Inferior parietal cortex (tissue), 1 donor: ENCODE measurements around the gene TMCC2.
"Not testable (repeated sequence)": the region's sequence is repeated elsewhere in the genome, so short reads cannot be mapped to it uniquely, and the experiment has no call there.

Experiments used
- DNase-seq: peaks from one replicate; pipeline ENCODE4 v3.0.0-alpha.2; 2016; ENCODE audit errors: extremely low spot score

TMCC2 gene

DNA sequence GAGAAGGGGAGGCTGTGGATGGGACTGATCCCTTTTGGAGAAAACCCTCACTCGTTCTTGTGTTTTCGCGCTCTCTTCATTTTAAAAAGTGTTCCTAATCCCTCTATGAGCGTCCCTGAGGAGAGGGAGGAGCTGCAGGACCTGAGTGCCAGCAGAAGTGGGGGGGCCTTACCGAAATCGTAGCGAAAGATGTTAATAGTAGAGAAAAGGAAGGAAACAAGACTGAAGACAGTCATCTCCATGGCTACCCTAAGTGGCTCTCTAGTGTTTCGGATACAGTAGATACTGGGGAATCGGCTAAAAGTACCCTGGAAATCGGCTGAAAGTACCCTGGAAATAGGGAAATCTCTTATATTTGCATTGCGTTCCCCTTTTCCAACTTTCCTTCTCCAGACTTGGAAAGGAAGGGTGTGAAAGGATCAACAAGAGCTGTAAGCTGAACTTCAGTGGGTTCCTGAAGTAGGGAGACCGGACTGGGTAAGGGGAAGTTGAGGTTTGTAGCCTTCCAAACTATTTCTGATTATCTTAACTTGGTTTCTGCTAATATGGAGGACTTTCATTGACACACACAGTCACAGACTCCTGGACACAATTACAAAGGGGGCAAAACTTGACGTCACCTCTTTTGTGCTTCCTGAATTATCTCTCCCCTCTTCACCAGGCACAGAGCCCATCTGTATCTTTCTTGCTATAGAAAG, 15.8 kb upstream of the TMCC2 start:
- DNase-seq, result no peak

- no peak for DNase-seq
Measured at GRCh38 chr1:205214756-205215155, 13.0 kb upstream of the TMCC2 start.

- no peak for DNase-seq
Measured at GRCh38 chr1:205216588-205216987, 11.2 kb upstream of the TMCC2 start.

DNA sequence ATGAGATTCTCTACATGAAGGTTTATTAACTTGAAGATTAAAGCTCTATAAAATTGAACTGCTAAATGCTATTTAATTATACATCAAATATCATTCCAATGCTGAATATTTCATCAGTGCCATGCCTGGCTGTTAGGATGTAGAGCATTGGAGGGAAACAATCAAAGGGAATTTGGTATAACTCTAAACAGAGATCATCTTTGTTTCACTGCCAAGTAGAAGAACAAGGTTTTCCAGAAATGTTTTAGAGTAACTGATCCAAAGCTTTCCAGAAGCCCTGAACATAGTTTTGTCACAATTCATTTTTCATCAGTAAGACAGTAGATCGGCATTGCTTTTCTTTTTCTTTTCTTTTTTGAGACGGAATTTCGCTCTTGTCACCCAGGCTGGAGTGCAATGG, 10.3 kb upstream of the TMCC2 start:
- DNase-seq, result no peak

GRCh38 chr1:205220421-205220820, 7.3 kb upstream of the TMCC2 start:
- DNase-seq, result no peak

DNA sequence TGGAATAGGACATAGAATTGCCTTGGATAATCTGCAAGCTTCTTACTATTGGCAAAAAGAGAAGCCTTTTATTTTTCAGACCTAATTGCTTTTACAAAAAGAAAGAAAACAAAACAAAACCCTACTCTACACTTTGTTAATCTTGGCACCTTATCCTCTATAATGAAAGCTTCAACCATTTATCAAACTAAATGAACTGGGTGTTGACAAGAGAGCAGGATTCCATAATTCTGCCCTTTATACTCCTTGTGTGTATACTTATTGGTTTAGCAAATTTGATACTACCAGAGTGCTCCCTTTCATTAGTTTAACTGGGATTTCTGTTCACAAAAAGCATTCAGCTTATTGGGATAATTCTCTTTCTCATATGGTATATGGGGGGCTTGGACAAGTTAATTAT, 3.0 kb upstream of the TMCC2 start:
- DNase-seq, result no peak

- DNase-seq, result peak; percentile 5
Measured at GRCh38 chr1:205225901-205226765, 1.6 kb upstream of the TMCC2 start.

DNA sequence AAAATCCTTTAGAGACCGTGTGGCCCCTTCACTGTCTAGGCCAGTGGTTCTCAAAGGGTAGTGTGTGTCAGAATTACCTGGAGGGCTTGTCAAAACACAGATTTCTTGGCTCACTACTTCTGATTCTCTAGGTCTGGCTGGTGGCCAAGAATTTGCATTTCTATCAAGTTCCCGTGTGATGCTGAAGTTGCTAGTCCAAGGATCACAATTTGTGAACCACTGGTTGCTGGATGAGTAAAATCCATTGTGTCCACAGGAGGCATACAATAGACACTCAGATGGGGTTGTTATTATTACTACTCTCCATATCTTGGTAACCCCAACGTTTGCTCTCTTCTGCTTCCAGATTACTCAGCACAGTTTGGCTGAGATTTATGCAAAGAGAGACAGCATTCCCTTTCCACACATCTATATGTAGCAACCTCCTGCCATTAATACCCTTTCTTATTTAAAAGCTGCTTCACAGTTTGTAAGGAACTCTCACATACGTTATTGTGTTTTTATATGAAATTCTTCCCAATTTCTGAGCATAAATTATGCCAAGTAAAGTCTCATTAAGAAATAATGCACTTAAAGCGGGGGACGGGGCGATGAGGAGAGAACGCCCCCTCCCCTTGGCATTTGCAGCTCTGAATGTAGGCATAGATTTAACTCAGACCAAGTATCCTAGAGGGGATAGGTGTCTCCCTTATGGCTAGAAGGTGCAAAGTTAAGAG, 720 bp upstream of the TMCC2 start:
- peak; percentile 61 for DNase-seq

GRCh38 chr1:205228093-205228521, 361 bp downstream of the TMCC2 start:
- no peak for DNase-seq

GRCh38 chr1:205229399-205229871, 1.7 kb downstream of the TMCC2 start:
- peak; percentile 75 for DNase-seq

DNA sequence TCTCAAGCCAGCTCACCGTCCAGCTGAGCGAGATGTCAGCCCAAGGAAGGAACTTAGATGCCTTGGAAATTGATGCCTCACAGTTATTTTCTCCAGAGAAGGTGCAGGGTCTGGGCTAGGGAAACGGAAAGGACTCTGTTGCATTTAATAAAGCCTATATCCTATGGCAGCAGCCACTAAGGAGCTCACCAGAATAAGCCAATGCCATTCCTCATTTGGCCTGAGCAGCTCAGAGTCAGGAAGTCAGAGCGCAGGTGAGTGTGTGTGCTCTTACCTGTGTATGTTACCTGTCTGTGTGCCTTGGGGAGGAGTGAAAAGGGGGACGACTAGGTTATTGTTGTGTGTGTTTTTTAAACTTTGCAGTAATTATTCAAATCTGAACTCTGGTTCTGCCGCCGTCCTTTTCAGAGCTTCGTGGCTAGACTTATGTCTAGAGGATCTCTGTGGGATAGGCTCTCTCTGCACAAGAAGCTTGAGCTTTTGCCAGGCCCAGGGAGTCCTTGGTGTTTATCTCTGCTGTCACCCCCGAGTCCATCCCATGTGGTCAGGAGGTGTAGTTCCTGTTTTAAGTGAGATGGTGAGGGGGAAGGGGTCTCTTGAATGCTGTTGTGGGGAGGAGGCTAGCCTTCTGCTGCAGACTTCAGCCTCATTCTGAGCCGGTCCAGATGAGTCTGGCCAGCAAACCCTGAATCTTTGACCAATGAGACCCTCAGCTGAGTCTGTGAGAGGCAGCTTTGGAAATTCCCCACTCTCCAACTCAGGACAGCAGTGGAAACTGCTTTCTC, 2.4 kb downstream of the TMCC2 start:
- DNase-seq, result peak; percentile 70

- peak; percentile 40 for DNase-seq
Measured at GRCh38 chr1:205230982-205231381, 3.2 kb downstream of the TMCC2 start.

GRCh38 chr1:205232127-205232820, 4.5 kb downstream of the TMCC2 start:
- peak; percentile 11 for DNase-seq

GRCh38 chr1:205232945-205233397, 5.2 kb downstream of the TMCC2 start:
- DNase-seq, result no peak

DNA sequence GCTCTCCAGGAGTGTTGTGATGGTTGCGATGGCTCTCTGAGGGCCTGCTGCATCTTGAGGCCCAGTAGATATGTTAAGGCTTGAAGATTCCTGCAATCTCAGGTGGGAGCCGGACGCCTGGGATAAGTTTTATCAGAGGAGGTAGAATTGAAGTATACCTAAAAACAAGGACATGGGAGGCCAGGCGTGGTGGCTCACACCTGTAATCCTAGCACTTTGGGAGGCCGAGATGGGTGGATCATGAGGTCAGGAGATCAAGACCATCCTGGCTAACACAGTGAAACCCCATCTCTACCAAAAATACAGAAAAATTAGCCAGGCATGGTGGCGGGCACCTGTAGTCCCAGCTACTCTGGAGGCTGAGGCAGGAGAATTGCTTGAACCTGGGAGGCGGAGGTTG, 6.2 kb downstream of the TMCC2 start:
- not testable (repeated sequence) for DNase-seq

DNA sequence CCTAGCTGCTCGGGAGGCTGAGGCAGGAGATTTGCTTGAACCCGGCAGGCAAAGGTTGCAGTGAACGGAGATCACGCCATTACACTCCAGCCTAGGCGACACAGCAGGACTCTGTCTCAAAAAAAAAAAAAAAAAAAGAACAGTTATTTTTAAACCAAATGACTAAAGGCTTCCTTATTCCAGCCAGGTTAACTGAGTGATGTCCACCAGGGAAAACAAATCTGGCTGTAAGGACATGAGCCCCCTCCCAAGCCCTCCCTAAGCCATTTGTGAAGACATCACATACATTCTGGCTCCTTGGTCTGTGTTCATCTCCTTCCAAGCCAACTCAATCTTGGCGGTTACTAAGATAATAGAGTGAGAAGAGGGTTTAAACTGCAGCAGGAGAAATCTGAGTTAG, 8.2 kb downstream of the TMCC2 start:
- peak; percentile 21 for DNase-seq

DNA sequence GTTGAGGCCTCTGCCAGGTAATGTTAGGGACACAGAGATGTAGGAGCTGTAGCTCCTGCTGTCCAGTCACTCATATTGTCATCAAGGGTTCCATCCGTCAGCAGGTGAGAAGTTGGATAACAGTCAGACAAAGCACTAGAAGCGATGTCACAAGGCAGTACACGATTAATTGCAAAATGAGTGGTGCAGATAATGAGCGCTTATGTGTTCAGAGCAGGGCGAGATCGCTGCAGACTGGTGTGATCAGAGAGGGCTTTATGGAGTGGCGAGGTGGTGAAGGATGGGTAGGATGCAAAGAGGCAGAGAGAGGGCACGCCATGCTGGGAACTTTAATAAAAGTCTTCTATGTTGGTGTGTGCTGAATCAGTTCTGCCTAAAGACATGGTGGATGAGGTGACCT, 8.8 kb downstream of the TMCC2 start:
- peak; percentile 31 for DNase-seq

GRCh38 chr1:205236951-205237475, 9.3 kb downstream of the TMCC2 start:
- DNase-seq, result no peak

DNA sequence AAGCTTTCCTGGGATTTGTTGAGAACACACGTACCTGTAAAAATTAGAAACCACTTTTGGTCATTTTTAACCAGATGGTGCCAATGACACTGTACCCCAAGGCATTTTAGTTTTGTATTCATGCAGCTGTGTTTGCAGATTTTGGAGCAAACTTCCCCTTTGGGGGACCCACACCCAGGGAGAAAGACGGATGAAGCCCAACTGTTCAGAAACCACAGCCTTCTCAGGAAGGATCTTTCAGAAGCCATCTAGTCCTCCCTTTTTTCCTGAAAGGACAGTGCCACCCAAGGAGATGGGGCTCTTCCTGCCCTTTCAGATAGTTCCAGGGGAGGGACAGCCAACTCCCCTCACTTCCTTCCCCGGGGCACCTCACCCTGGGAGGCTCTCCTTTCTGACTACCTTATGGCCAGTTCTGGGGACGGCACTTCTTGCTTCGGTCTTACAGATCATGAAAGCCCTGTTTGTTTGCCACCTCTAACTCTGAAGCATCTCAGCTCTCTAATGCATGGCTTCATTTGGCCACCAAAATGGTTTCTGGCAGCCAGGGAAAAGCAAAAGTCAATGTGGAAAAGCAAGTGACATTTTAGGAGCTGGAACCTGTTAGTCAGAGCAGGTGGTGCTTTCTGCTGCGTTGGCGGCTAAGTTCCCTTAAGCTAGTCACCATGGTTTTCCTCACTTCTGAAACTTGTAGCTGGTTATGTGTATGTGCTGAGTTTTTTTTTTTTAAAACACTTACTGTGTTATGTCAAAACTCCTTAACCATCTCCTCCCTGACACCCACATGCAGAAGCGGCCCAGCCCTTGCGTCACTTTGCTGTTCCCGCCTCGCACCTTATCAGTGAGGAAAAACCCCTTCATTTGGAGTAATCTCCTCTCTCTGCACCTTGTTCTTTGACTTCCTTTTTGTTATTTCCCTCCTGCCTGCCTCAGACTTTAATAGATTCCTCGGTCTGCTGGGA, 10.1 kb downstream of the TMCC2 start:
- no peak for DNase-seq
